Panc1 (cell line): ENCODE data around the gene SIRT7. TPM values are rescaled to one million over a fixed set of nuclear protein-coding genes. Genes with fewer than 3 reads are reported as not detected.

Experiments
- ATAC-seq: fragments of 200-7000 bp; cut with Tn5 transposase; 2 replicates; pipeline ENCODE4 v1.9.1; 2020; ENCODE audit warnings: mild to moderate bottlenecking, moderate library complexity
- BruUV-seq: library from RNA; stranded (reverse); fragments of 400-500 nt; replicated peaks from 2 replicates; lab custom pipeline; 2021; lab: Mats Ljungman, UMichigan
- CTCF ChIA-PET: fragments of 300-600 bp; sonication (Branson Sonifier 250); formaldehyde crosslinking; loops from one replicate; lab custom pipeline; 2022; ENCODE audit warnings: antibody characterized with exemption; lab: Charles Lee
- POLR2A ChIA-PET: fragments of 300-600 bp; sonication (Branson Sonifier 250); formaldehyde crosslinking; loops from one replicate; lab custom pipeline; 2022; ENCODE audit warnings: antibody characterized with exemption; lab: Charles Lee
- DNase-seq: peaks from one replicate; pipeline ENCODE4 v3.0.0-alpha.2; 2010; ENCODE audit warnings: low read depth, low spot score
- H3K27ac ChIP-seq: 2 replicates; pipeline ENCODE4 v1.5.1; 2011; ENCODE audit warnings: mild to moderate bottlenecking, low read length, inconsistent platforms
- H3K27me3 ChIP-seq: fragments of 200-500 bp; sonication (Bioruptor generic); 2 replicates; pipeline ENCODE4 v1.6.0; 2014; ENCODE audit warnings: low read length, inconsistent platforms; ENCODE audit not compliant: control insufficient read depth, insufficient read depth
- H3K36me3 ChIP-seq: fragments of 200-500 bp; sonication (Bioruptor generic); 2 replicates; pipeline ENCODE4 v1.5.1; 2014; ENCODE audit warnings: inconsistent platforms, mild to moderate bottlenecking, low read length, moderate library complexity; ENCODE audit not compliant: control insufficient read depth, insufficient read depth
- H3K4me1 ChIP-seq: 2 replicates; pipeline ENCODE4 v1.5.1; 2011; ENCODE audit warnings: inconsistent platforms, mild to moderate bottlenecking, low read length, moderate library complexity; ENCODE audit not compliant: control insufficient read depth, insufficient read depth
- H3K4me3 ChIP-seq, 2 experiments: 2 replicates each; pipeline ENCODE4 v1.5.1; 2011 to 2012; ENCODE audit warnings: low read depth in 2 of 2, low read length in 2 of 2, mild to moderate bottlenecking in 2 of 2, inconsistent platforms in 1 of 2, moderate library complexity in 1 of 2
- H3K9me3 ChIP-seq: fragments of 200-500 bp; sonication (Bioruptor generic); 2 replicates; pipeline ENCODE4 v1.5.1; 2014; ENCODE audit warnings: low read depth, mild to moderate bottlenecking, inconsistent platforms, low read length, moderate library complexity; ENCODE audit not compliant: control insufficient read depth, insufficient read depth
- POLR2AphosphoS5 ChIP-seq: IDR thresholded peaks from 2 replicates; pipeline ENCODE4 v1.6.1; 2012; ENCODE audit warnings: mild to moderate bottlenecking, low read depth, low read length, moderate library complexity
- SIN3A ChIP-seq: IDR thresholded peaks from 2 replicates; pipeline ENCODE4 v1.6.1; 2012; ENCODE audit warnings: low read depth, mild to moderate bottlenecking, low read length, moderate library complexity, borderline replicate concordance; ENCODE audit not compliant: insufficient read depth
- TCF7L2 ChIP-seq: IDR thresholded peaks from 2 replicates; pipeline ENCODE4 v1.6.1; 2011; ENCODE audit warnings: mild to moderate bottlenecking, low read depth, low read length, inconsistent platforms
- in situ Hi-C: cut with HindIII; loops from 2 replicates; pipeline ENCODE4 v1.10.0; 2016; ENCODE audit warnings: low sequenced_read_pairs, low pct_unique_long_range_greater_than_20kb
- intact Hi-C: fragments of 100-400 bp; cut with micrococcal nuclease; formaldehyde crosslinking; loops from one replicate; pipeline ENCODE4 v1.10.0; 2022; ENCODE audit not compliant: unreplicated experiment
- total RNA-seq: library from RNA; stranded (reverse); gene quantifications from one replicate; pipeline ENCODE4 v1.2.1, GENCODE V29; 2021; ENCODE audit not compliant: unreplicated experiment
- TF ChIP-seq, protein P1 (sequence below), 2 experiments: IDR thresholded peaks; 2 replicates each; pipeline ENCODE4 v1.6.1; 2011 to 2012; ENCODE audit warnings: low read depth in 2 of 2, control low read depth in 1 of 2, low read length in 1 of 2, mild to moderate bottlenecking in 1 of 2, moderate library complexity in 1 of 2; ENCODE audit not compliant: insufficient read depth in 1 of 2
- TF ChIP-seq, protein P2 (sequence below): fragments of 450-650 bp; IDR thresholded peaks from 2 replicates; pipeline ENCODE4 v1.5.1; 2017; ENCODE audit warnings: mild to moderate bottlenecking

The SIRT7 gene
- total RNA-seq, 1 experiment from 2014 or later: 82.5 TPM

DNA sequence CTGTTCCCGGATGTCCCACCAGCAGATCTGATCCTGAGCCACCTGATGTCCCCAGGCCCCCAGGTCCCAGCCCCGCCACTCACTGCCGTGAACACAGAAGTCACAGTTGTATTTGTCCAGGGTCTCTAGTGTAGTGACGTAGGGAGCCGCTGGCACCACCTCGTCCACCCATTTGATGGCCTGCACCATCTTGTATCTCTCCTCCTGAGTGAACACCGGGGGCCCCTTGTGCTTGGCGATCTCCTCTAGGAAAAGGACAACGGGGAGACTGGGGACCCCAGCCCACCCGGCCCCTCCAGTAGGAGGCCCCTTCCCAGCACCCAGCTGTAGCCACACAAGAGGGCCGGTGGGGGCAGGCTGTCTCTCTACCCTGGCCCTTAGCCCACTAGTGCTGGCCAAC lies 9.2 kb downstream of the SIRT7 start:
- CTCF ChIA-PET: no interaction called here
- Histone ChIP-seq H3K27me3 (no peaks in the 10 kb centered on the region), H3K4me3 (no peak overlapping the region), H3K4me1 (peaks cover 21% of the 10 kb centered on the region), H3K27ac (no peak overlapping the region), H3K9me3 (no peaks in the 10 kb centered on the region), H3K36me3 (no peaks in the 10 kb centered on the region; the same call in 1 of the 2 replicates)
- BruUV-seq: no TSS peak
- in situ Hi-C loops (no loop called here), intact Hi-C loops (no loop called here)
- DNase-seq (no peak), ATAC-seq (no peak)
- TF ChIP-seq, protein P1, sequence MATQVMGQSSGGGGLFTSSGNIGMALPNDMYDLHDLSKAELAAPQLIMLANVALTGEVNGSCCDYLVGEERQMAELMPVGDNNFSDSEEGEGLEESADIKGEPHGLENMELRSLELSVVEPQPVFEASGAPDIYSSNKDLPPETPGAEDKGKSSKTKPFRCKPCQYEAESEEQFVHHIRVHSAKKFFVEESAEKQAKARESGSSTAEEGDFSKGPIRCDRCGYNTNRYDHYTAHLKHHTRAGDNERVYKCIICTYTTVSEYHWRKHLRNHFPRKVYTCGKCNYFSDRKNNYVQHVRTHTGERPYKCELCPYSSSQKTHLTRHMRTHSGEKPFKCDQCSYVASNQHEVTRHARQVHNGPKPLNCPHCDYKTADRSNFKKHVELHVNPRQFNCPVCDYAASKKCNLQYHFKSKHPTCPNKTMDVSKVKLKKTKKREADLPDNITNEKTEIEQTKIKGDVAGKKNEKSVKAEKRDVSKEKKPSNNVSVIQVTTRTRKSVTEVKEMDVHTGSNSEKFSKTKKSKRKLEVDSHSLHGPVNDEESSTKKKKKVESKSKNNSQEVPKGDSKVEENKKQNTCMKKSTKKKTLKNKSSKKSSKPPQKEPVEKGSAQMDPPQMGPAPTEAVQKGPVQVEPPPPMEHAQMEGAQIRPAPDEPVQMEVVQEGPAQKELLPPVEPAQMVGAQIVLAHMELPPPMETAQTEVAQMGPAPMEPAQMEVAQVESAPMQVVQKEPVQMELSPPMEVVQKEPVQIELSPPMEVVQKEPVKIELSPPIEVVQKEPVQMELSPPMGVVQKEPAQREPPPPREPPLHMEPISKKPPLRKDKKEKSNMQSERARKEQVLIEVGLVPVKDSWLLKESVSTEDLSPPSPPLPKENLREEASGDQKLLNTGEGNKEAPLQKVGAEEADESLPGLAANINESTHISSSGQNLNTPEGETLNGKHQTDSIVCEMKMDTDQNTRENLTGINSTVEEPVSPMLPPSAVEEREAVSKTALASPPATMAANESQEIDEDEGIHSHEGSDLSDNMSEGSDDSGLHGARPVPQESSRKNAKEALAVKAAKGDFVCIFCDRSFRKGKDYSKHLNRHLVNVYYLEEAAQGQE (IDR thresholded peaks at IDR 0.05; ENCODE audit: insufficient read depth in 1 of 2, low read depth in 2 of 2, low read length in 1 of 2): no peak
- TF ChIP-seq TCF7L2 (no peak), SIN3A (no peak)
- TF ChIP-seq, protein P2, sequence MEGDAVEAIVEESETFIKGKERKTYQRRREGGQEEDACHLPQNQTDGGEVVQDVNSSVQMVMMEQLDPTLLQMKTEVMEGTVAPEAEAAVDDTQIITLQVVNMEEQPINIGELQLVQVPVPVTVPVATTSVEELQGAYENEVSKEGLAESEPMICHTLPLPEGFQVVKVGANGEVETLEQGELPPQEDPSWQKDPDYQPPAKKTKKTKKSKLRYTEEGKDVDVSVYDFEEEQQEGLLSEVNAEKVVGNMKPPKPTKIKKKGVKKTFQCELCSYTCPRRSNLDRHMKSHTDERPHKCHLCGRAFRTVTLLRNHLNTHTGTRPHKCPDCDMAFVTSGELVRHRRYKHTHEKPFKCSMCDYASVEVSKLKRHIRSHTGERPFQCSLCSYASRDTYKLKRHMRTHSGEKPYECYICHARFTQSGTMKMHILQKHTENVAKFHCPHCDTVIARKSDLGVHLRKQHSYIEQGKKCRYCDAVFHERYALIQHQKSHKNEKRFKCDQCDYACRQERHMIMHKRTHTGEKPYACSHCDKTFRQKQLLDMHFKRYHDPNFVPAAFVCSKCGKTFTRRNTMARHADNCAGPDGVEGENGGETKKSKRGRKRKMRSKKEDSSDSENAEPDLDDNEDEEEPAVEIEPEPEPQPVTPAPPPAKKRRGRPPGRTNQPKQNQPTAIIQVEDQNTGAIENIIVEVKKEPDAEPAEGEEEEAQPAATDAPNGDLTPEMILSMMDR: no peak
- POLR2A ChIA-PET: interaction anchor here (0.7 kb wide), 1 partner anchor 28 kb away, joined by 10 read pairs; no protein-coding TSS in a partner anchor

DNA sequence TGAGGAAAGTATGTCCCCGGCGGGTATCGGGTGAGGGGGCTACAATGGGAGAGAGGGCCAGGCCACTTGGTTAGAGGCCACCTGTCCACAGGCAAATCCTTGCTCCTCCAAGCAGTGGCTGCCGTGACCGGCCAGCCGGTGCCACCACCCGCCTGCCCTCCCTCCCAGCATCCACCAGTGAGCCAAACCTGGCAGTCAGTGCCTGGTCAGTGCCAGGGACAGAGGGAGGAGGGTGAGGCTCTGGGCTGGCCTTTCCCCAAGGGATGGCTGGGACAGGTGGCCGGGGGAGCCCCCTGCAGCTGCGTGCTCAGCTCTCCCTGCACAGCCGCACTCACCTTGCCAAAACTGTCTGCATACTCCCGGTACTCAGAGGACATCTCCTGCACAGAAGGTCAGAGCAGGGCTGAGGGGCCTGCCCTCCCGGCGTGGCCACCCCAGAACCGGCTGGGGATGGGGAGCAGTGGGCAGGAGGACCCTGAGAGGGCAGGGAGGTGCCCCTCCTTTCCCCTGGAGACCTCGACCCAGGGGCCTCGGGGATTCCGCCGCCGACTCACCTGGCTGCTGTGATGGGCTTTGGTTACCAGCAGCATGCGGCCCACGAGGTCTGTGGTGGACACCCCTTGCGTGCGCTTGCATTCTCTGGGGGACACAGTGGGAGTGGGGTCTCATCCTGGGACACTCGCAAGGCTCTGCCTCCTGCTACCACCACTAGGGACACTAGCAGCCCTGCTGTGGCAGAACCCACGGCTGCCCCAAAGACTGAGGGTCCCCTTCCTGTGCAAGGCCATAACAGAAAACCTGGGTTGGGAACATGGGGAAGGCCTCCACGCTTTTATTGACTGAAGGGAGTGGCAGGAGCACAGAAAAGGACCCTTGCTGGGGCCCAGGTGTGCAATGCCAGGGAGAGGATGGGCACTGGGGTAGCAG lies 10.5 kb downstream of the SIRT7 start:
- BruUV-seq: no TSS peak
- intact Hi-C loops: no loop called here

More for the DNA sequence above, 10.5 kb downstream of the SIRT7 start:
- no peak for DNase-seq
- no peak overlapping the region for H3K4me3 ChIP-seq
- no peak overlapping the region for H3K27ac ChIP-seq
- ATAC-seq: no peak
- no peaks in the 10 kb centered on the region for H3K36me3 ChIP-seq
- no peaks in the 10 kb centered on the region for H3K27me3 ChIP-seq
- in situ Hi-C loops: no loop called here
- H3K9me3 ChIP-seq: no peaks in the 10 kb centered on the region
- TF ChIP-seq, protein P1 (IDR thresholded peaks at IDR 0.05; ENCODE audit: insufficient read depth in 1 of 2, low read depth in 2 of 2, low read length in 1 of 2): no peak
- TF ChIP-seq POLR2AphosphoS5: no peak
- TF ChIP-seq SIN3A: no peak
- TF ChIP-seq, protein P2: no peak; the same call in 1 of the 2 replicates
- no peak for TF ChIP-seq TCF7L2
- peaks cover 21% of the 10 kb centered on the region for H3K4me1 ChIP-seq
- ChIA-PET CTCF (no interaction called here), POLR2A (no interaction called here)
